Measurements from ENCODE around the gene NFAT5. TPM values are rescaled to one million over a fixed set of nuclear protein-coding genes. Genes with fewer than 3 reads are reported as not detected.

The NFAT5 gene
- total and polyA plus RNA-seq, 12 donors: 1.9 to 79.4 (median 50.7) TPM

DNA sequence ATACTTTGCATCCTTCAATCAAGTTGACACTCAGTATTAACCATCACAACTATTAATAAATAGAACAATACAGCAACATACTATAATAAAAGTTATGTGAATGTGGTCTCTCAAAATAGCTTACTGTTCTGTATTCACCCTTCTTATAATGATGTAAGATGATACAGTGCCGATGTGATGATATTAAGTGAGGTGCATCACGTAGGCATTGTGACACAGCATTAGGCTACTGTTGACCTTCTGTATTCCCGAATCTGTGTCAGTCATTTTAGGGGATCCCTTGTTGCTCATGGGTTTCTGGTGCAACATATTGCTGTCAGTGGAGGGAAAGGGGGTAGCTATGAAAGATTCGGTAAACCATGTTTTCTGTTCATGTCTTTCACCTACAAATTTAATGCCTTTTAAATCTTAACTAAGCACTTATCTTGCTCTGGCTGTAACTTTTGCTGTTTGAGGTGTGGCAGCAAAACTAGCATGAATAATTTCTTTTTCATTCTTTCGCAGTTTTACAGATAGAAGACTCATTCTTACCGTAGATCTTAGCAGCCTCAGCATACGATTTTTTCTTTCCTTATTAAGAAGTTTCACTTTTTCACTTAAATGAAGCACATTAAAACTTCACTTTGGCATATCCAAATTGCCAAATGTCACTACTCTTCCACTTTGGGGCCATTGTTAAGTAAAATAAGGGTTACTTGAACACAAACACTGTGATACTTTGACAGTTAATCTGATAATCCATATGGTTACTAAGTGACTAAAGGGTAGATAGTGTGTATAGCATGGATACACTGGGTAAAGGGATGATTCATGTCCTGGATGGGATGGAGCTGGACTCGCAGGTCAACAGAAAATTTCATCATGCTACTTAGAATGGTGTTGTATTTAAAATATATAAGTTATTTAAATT, 29.6 kb downstream of the NFAT5 start:
- H3K4me1 ChIP-seq (replicated peaks in 1 of 2): peaks cover 0 to 33% of the 10 kb centered on the region in 2 donors
- H3K9me3 ChIP-seq (replicated peaks in 1 of 3): no peaks in the 10 kb centered on the region
- no peaks in the 10 kb centered on the region for H3K36me3 ChIP-seq (replicated peaks in 1 of 2)
- no peak for TF ChIP-seq POLR2A (IDR thresholded peaks at IDR 0.05)
- TF ChIP-seq, protein P1, sequence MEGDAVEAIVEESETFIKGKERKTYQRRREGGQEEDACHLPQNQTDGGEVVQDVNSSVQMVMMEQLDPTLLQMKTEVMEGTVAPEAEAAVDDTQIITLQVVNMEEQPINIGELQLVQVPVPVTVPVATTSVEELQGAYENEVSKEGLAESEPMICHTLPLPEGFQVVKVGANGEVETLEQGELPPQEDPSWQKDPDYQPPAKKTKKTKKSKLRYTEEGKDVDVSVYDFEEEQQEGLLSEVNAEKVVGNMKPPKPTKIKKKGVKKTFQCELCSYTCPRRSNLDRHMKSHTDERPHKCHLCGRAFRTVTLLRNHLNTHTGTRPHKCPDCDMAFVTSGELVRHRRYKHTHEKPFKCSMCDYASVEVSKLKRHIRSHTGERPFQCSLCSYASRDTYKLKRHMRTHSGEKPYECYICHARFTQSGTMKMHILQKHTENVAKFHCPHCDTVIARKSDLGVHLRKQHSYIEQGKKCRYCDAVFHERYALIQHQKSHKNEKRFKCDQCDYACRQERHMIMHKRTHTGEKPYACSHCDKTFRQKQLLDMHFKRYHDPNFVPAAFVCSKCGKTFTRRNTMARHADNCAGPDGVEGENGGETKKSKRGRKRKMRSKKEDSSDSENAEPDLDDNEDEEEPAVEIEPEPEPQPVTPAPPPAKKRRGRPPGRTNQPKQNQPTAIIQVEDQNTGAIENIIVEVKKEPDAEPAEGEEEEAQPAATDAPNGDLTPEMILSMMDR (IDR thresholded peaks at IDR 0.05): no peak
- H3K27ac ChIP-seq: peak overlapping the region in 1 of 5 donors; percentile 51
- intact Hi-C loops (cut with DNase I): no loop called here
- DNase-seq: peak in 1 of 7 donors; percentile 10
- H3K4me3 ChIP-seq: no peak overlapping the region
- WGBS, 4 donors: 56 to 68% (median 66%) methylated on average over 8 of the region's 8 CpGs
- H3K27me3 ChIP-seq: no peaks in the 10 kb centered on the region

DNA sequence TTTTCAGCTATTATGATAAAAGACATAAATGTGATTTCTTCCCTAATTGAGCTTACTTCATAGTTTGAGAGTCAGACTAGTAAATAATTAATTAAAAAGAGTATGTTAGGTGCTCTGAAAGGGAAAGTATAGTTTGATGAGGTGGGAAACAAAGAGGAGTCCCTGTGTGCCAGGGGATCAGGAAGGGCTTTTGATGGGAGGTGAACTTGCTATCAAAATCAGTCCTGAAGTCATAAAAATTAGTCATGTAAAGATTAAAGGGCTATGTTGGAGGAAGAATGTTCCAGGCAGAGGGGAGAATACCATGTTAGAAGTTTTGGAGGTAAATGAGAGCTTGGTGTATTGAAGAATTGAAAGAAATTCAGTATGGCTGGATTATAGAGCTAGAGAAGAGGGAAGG, 31.0 kb downstream of the NFAT5 start:
- Histone ChIP-seq H3K9me3 (replicated peaks in 1 of 3) (no peaks in the 10 kb centered on the region), H3K27ac (no peak overlapping the region), H3K36me3 (replicated peaks in 1 of 2) (no peaks in the 10 kb centered on the region), H3K27me3 (no peaks in the 10 kb centered on the region), H3K4me1 (replicated peaks in 1 of 2) (peaks cover 6 to 31% of the 10 kb centered on the region in 2 donors), H3K4me3 (no peak overlapping the region)
- TF ChIP-seq POLR2A (IDR thresholded peaks at IDR 0.05): no peak
- TF ChIP-seq, protein P1 (IDR thresholded peaks at IDR 0.05): no peak
- DNase-seq: no peak
- intact Hi-C loops (cut with DNase I): no loop called here

DNA sequence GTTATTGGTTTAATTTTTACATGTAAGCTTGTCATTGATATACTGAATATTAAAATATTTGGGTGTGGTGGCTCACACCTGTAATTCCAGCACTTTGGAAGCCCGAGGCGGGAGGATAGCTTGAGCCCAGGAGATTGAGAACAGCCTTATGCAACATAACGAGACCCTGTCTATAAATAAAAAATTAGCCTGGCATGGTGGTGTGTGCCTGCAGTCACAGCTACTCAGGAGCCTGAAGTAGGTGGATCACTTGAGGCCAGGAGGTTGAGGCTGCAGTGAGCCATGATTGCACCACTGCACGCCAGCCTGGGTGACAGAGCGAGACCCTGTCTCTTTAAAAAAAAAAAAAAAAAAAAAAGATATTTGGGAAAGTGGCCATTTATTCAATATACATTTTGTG, 32.3 kb downstream of the NFAT5 start:
- H3K4me3 ChIP-seq: no peak overlapping the region
- H3K9me3 ChIP-seq (replicated peaks in 1 of 3): no peaks in the 10 kb centered on the region
- WGBS, 4 donors: 93 to 96% (median 95%) methylated on average over 5 of the region's 5 CpGs
- H3K36me3 ChIP-seq (replicated peaks in 1 of 2): no peaks in the 10 kb centered on the region
- peaks cover 6 to 30% of the 10 kb centered on the region in 2 donors for H3K4me1 ChIP-seq (replicated peaks in 1 of 2)
- H3K27me3 ChIP-seq: no peaks in the 10 kb centered on the region
- DNase-seq: no peak
- no peak overlapping the region for H3K27ac ChIP-seq
- intact Hi-C loops (cut with DNase I): no loop called here
- TF ChIP-seq POLR2A (IDR thresholded peaks at IDR 0.05): no peak
- TF ChIP-seq, protein P1 (IDR thresholded peaks at IDR 0.05): no peak

DNA sequence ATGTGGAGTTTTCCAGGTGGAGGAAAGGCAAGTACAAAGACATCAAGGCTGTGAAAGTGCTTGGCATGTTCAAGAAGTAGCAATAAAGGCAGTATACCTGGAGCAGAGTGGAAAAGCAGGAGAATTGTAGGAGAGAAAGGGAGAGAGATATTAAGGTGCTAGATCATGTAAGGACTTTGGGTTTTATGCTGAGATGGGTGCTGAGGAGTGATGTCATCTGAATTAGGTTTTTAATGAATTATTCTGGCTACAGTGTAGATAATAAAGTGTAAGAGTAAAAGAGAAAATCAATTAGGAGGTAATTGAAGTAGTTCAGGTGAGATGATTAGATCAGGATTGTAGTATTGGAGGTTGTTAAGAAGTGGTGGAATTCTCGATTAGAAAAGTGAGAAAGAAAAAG, 34.0 kb downstream of the NFAT5 start:
- Histone ChIP-seq H3K4me1 (replicated peaks in 1 of 2) (peaks cover 6 to 30% of the 10 kb centered on the region in 2 donors), H3K9me3 (replicated peaks in 1 of 3) (no peaks in the 10 kb centered on the region), H3K36me3 (replicated peaks in 1 of 2) (no peaks in the 10 kb centered on the region), H3K4me3 (no peak overlapping the region), H3K27me3 (no peaks in the 10 kb centered on the region), H3K27ac (no peak overlapping the region)
- intact Hi-C loops (cut with DNase I): no loop called here
- 50 to 62% (median 53%) methylated on average over 1 of the region's 1 CpG for WGBS, 4 donors
- TF ChIP-seq, protein P1 (IDR thresholded peaks at IDR 0.05): no peak
- no peak for TF ChIP-seq POLR2A (IDR thresholded peaks at IDR 0.05)
- DNase-seq: no peak
